Naive B cell (primary cell): Measurements from ENCODE around the gene CEP20. TPM values are rescaled to one million over a fixed set of nuclear protein-coding genes. Genes with fewer than 3 reads are reported as not detected.
"Not testable (repeated sequence)": the region's sequence is repeated elsewhere in the genome, so short reads cannot be mapped to it uniquely, and the experiment has no call there.

Experiments
- ATAC-seq, 2 donors: fragments of 150-1000 bp; cut with Tn5 transposase; 2 replicates each; pipeline ENCODE4 v1.10.0; 2021; ENCODE audit warnings: low read depth in 2 of 2, mild to moderate bottlenecking in 2 of 2, moderate library complexity in 2 of 2
- DNase-seq: peaks from one replicate; pipeline ENCODE4 v3.0.0; 2022
- H3K27ac Mint-ChIP-seq, 6 donors: one replicate each; pipeline ENCODE4 v1.8.0; 2020 to 2022; ENCODE audit warnings: mild to moderate bottlenecking in 6 of 6, mixed read lengths in 6 of 6, moderate library complexity in 5 of 6, inconsistent platforms in 2 of 6
- H3K27me3 Mint-ChIP-seq, 3 donors: one replicate each; pipeline ENCODE4 v1.8.0; 2021 to 2022; ENCODE audit warnings: mixed read lengths in 3 of 3, mild to moderate bottlenecking in 1 of 3
- H3K36me3 Mint-ChIP-seq, 2 donors: one replicate each; pipeline ENCODE4 v1.8.0; 2020 to 2022; ENCODE audit warnings: mixed read lengths in 2 of 2, inconsistent platforms in 1 of 2, mild to moderate bottlenecking in 1 of 2
- H3K4me1 Mint-ChIP-seq, 3 donors: one replicate each; pipeline ENCODE4 v1.8.0; 2020 to 2022; ENCODE audit warnings: mixed read lengths in 3 of 3, inconsistent platforms in 1 of 3, mild to moderate bottlenecking in 1 of 3, moderate library complexity in 1 of 3
- H3K4me3 Mint-ChIP-seq, 8 donors: one replicate each; pipeline ENCODE4 v1.8.0; 2020 to 2022; ENCODE audit warnings: mild to moderate bottlenecking in 8 of 8, mixed read lengths in 8 of 8, moderate library complexity in 8 of 8, inconsistent platforms in 2 of 8
- H3K9me3 Mint-ChIP-seq, 7 donors: one replicate each; pipeline ENCODE4 v1.8.0; 2020 to 2022; ENCODE audit warnings: mixed read lengths in 7 of 7, mild to moderate bottlenecking in 5 of 7, inconsistent platforms in 2 of 7, moderate library complexity in 1 of 7
- polyA plus RNA-seq, 6 donors: library from polyadenylated mRNA; unstranded; fragments of 300-500 nt; fragmentation: Illumina TruSeq; gene quantifications; one replicate each; pipeline ENCODE4 v1.2.3, GENCODE V29; 2021; ENCODE audit warnings: low read depth in 6 of 6

CEP20 gene
- polyA plus RNA-seq, 6 donors from 2014 or later = 33.2 to 52.3 (median 41.9) TPM

DNA sequence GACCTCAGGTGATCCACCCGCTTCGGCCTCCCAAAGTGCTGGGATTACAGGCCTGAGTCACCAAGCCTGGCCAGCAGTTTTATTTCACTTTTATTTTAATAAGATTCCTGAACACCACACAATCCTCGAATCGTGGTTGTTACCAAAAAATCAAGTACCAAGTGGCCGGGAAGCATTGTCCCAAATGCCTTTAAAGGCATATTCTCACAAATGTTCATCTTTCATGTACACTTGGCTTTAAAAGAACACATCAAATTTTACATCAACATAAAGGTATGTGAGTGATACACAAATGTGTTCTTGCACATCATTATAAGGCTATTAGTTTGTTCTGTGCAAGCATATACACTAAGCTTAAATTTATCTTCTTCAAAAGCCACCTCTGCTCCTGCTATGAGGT lies 23.5 kb downstream of the CEP20 start:
- ATAC-seq = no peak
- Mint-ChIP-seq H3K9me3 (no peaks in the 10 kb centered on the region), H3K27me3 (peaks cover 0 to 4% (median 0%) of the 10 kb centered on the region in 3 donors), H3K4me1 (no peaks in the 10 kb centered on the region), H3K36me3 (peaks cover 14 to 22% of the 10 kb centered on the region in 2 donors), H3K4me3 (no peak overlapping the region), H3K27ac (peak overlapping the region in 1 of 6 donors; percentile 21)
- DNase-seq = no peak

DNA sequence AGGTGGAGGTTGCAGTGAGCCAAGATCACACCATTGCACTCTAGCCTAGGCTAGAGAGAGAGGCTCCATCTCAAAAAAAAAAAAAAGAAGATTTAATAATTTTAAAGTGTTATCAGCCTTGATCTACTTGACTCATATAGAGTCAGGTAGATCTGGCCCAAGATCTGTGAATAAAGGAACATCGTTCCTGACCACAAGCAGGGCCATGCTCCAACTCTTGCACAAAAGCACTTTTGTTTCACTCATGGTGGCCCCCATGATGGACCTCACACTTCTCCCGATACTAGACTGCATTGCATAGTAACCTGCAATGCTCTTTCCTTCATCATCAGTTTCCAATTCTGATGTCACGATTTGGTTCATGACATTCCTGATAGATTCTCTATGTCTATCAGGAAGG lies 26.4 kb downstream of the CEP20 start:
- Mint-ChIP-seq H3K27ac (no peak overlapping the region), H3K36me3 (peaks cover 14 to 25% of the 10 kb centered on the region in 2 donors)

DNA sequence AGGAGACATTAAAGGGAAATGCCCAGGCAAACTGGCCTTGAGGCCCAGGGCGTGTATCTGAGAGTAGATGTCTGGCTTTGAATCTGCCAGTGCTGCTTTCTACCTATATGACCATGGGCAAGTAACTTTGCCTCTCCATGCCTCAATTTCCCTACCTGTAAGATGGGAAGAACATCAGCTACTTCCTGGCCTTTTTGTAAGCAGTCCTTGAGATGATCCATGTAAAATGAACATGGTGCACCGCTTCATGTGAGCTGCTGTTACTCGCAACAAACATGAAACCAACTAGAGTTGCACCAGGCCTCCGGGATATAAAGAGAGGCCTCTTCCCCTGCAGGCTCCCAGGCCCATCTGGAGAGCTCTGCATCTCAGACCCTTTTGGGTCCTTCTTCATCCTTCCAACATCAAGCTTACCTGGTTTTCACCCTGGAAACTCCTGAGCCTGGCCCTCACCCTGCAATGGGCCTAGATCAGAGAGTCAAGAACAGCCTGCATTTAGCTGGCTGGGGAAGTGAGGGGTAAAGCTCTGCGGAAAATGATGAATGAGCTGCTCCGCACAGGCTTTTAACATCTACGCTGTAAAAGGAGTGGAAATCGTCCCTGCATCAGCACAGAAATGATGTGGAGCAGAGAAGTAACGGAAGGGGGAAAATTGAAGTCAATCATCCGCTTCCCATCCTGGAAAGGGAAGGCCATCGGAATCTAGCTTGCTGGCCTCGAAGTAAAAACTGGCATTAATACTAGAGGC lies 29.3 kb downstream of the CEP20 start:
- Mint-ChIP-seq H3K27ac (no peak overlapping the region), H3K36me3 (peaks cover 5 to 8% of the 10 kb centered on the region in 2 donors), H3K27me3 (peaks cover 19 to 47% (median 30%) of the 10 kb centered on the region in 3 donors), H3K4me3 (no peak overlapping the region), H3K4me1 (peaks cover 14 to 21% (median 19%) of the 10 kb centered on the region in 3 donors), H3K9me3 (no peaks in the 10 kb centered on the region)
- no peak for DNase-seq
- ATAC-seq = no peak

More for the DNA sequence above, 26.4 kb downstream of the CEP20 start:
- H3K4me1 Mint-ChIP-seq = peaks cover 6 to 10% (median 7%) of the 10 kb centered on the region in 3 donors
- no peak overlapping the region for H3K4me3 Mint-ChIP-seq
- no peaks in the 10 kb centered on the region for H3K9me3 Mint-ChIP-seq
- peaks cover 12 to 19% (median 18%) of the 10 kb centered on the region in 3 donors for H3K27me3 Mint-ChIP-seq
- ATAC-seq (no peak), DNase-seq (no peak)

DNA sequence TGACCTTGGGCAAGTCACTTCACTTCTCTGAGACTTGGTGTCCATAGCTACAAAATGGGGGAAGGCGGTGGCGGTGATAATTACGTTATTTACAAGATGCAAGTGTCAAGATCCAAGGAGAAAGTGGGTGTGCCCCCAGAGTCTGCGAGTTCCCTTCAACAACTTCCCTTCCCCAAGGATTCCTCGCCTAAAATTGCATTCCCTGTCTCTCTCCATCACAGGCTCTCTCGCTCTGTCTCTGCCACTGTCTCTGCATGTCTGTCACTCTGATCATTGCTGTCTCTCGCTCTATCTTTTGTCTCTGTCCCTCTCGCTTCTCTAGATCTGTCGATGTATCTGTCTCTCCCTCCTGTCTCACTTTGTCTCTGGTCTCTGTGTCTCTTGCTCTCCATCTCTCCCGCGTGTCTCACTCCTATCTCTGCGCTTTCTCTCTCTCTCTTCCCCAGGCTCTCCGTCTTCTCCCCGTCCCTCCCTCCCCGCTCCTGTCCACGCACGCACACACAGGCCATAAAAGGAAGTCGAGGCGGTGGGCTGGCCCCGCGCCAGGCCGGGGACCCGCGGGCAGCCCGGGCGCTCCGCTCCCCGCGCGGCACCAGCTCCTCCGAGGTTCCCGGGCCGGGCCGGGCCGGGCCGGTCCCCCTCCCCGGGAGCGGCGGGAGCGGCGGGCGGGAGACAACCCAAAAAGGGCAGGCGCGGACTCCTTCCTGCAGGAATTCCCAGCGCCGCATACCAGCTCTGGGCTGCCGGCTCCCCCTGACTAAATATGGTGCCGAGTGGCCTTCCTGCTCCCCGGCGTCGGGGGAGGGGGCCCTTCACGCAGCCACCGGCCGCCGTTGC lies 30.5 kb downstream of the CEP20 start:
- Mint-ChIP-seq H3K9me3 (no peaks in the 10 kb centered on the region), H3K4me1 (peaks cover 14 to 21% (median 19%) of the 10 kb centered on the region in 3 donors), H3K27ac (peak overlapping the region in 1 of 6 donors; percentile 1), H3K36me3 (peaks cover 5 to 8% of the 10 kb centered on the region in 2 donors), H3K27me3 (peaks cover 26 to 55% (median 37%) of the 10 kb centered on the region in 3 donors), H3K4me3 (peak overlapping the region in 6 of 8 donors; percentile 27 to 64 (median 60))
- ATAC-seq (no peak), DNase-seq (no peak)

DNA sequence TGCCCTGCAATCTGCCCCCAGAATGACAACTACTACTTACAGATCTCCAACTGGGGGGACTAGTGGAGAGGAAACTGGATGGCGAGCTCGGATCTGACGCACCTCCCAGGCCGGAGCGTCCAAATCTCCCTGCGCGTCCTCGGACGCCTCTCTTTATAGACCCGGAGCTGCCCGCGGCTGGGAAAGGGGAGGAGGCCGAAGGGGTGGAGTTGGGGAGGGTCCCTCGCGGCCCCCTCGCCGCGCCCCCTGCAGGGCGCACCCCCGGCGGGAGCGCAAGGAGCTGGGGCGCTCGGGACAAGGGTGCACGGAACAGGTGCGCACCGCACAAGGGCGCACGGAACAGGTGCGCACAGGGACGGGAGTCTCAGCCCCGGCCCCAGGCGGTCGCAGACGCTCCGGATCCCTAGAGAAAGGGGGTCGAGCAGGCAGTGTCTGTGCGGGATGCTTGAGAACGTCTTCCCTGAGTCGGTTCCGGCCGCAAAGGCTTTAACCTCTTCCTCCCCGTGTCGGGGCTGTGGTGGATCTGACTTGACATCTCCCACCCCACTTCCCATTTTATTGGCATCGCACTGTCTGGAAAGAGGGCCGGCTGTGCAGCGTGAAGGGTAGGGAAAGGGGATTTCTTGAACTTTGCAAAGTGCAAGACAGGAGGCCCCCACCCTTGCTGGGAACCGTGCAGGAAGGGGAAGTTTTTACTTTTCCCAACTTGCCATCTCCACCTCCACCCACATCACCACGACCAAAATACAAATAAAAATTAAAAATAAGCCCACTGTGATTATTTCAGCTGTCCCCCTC lies 31.3 kb downstream of the CEP20 start, which contains the start of gene MYH11:
Gene MYH11, minus strand, starts transcription at position 128 of the 798 bp plus-strand sequence. CDS start 18,776 bp downstream, outside the sequence.
- H3K4me1 Mint-ChIP-seq = peaks cover 14 to 21% (median 19%) of the 10 kb centered on the region in 3 donors
- H3K27me3 Mint-ChIP-seq = peaks cover 26 to 55% (median 37%) of the 10 kb centered on the region in 3 donors
- peak within 1 kb of the TSS in 1 of 6 donors; percentile 28 for H3K27ac Mint-ChIP-seq
- peak within 1 kb of the TSS in 6 of 8 donors; percentile 46 to 68 (median 60) for H3K4me3 Mint-ChIP-seq
- peaks cover 5 to 8% of the 10 kb centered on the region in 2 donors for H3K36me3 Mint-ChIP-seq
- no peak for DNase-seq
- H3K9me3 Mint-ChIP-seq = no peaks in the 10 kb centered on the region
- ATAC-seq = no peak

DNA sequence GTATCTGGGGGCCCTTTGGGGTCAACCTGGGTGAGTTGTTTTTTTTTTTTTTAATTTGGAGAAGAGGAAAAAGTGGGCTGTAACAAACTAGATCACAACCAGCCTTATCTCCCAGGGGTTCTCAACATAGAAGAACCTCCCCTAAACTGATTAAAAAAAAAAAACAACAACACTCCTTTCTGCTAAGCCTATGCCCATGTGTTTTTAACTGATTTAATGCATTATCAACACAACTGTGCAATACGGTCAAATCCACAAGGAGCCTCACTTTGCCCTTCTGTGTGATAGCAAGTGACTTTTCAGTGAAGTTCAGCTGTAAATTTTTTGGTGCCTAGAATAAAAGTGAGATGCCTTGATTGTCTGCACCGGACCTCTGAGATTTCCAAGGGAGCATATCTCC lies 32.2 kb downstream of the CEP20 start:
- Mint-ChIP-seq H3K9me3 (no peaks in the 10 kb centered on the region), H3K4me3 (peak overlapping the region in 3 of 8 donors; percentile 6 to 46 (median 23)), H3K27ac (no peak overlapping the region), H3K27me3 (peaks cover 26 to 55% (median 37%) of the 10 kb centered on the region in 3 donors), H3K36me3 (peaks cover 5 to 8% of the 10 kb centered on the region in 2 donors), H3K4me1 (peaks cover 14 to 21% (median 19%) of the 10 kb centered on the region in 3 donors)
- no peak for DNase-seq
- no peak for ATAC-seq

DNA sequence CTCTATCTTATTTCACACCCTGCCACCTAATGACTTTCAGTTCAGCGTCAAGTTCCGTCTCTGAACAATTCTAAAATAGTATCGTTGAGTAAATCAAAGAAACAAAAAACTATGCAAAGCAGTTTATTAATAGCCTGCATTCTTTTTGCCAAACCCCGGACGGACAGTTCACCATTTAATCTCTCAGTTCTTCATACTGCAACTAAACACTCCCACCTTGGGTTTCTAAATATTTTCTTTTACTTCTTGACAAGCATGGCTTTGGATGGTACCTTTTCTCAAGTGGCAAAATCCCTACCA lies 32.7 kb downstream of the CEP20 start:
- Mint-ChIP-seq H3K9me3 (no peaks in the 10 kb centered on the region), H3K4me1 (peaks cover 14 to 21% (median 19%) of the 10 kb centered on the region in 3 donors), H3K4me3 (peak overlapping the region in 6 of 8 donors; percentile 3 to 68 (median 31)), H3K27me3 (peaks cover 26 to 55% (median 33%) of the 10 kb centered on the region in 3 donors), H3K36me3 (peaks cover 5 to 8% of the 10 kb centered on the region in 2 donors), H3K27ac (peak overlapping the region in 1 of 6 donors; percentile 28)
- DNase-seq = no peak
- peak in 1 of 2 donors; percentile 28 for ATAC-seq

DNA sequence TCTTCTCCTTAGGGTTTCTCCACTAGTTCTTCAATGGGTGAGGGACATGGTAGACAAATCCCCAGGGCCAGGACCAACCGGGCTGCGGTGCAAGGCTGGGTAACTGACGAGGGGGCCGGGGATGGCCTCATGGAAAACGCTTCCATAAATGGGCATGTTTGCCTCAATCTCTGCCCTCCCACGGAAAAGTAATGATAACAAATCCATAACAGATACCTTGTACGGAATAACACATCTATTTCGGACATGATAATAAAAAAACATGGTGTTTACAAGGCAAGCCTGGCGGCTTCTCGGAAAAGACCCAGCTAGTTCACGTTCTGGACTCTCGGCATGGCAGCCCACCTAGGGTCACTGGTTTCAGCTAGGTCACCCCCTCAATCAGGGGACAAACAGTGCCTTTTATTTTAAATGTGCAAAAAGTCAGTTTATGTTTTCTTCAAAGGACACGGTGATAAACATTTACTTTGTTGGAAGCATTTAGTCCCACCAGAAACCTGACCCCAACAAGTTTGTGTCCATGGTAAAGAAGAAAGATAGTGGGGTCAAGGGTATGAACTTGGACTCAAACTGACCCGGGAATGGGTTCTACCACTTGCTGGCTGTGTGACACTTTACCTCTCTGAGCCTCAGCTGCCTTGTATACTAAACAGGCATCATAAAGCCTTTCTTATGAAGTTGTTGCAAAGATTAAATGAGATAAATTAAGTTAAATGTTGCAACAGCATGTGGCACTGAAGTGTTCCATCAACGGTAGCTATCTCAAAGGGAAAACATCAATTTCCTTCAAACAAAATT lies 33.3 kb downstream of the CEP20 start:
- peaks cover 26 to 55% (median 33%) of the 10 kb centered on the region in 3 donors for H3K27me3 Mint-ChIP-seq
- peaks cover 5 to 8% of the 10 kb centered on the region in 2 donors for H3K36me3 Mint-ChIP-seq
- DNase-seq = no peak
- peaks cover 14 to 21% (median 19%) of the 10 kb centered on the region in 3 donors for H3K4me1 Mint-ChIP-seq
- H3K27ac Mint-ChIP-seq = no peak overlapping the region
- peak overlapping the region in 3 of 8 donors; percentile 3 to 31 (median 9) for H3K4me3 Mint-ChIP-seq
- no peaks in the 10 kb centered on the region for H3K9me3 Mint-ChIP-seq
- ATAC-seq = no peak

DNA sequence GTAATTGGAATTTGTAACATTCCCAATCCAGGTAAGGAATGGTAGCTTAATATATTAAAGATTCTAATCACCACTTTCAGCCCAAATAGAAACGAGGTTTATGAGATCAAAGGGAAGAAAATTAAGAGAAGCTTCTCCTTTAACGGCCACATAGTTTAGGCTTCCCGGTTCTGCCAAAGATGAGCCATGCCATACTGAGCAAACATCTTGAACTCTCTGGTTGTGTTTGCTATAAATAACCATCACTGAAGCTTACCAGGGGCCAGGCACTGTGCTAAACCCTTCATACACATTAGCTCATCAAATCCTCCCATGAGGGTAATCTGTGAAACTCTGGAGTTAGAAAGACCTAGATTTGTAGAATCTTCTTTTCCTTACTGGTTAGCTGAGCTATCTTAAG lies 34.3 kb downstream of the CEP20 start:
- no peak for ATAC-seq
- Mint-ChIP-seq H3K27ac (no peak overlapping the region), H3K27me3 (peaks cover 24 to 50% (median 33%) of the 10 kb centered on the region in 3 donors), H3K36me3 (peaks cover 5 to 8% of the 10 kb centered on the region in 2 donors), H3K4me3 (no peak overlapping the region), H3K9me3 (no peaks in the 10 kb centered on the region), H3K4me1 (peaks cover 14 to 21% (median 19%) of the 10 kb centered on the region in 3 donors)
- DNase-seq = no peak

DNA sequence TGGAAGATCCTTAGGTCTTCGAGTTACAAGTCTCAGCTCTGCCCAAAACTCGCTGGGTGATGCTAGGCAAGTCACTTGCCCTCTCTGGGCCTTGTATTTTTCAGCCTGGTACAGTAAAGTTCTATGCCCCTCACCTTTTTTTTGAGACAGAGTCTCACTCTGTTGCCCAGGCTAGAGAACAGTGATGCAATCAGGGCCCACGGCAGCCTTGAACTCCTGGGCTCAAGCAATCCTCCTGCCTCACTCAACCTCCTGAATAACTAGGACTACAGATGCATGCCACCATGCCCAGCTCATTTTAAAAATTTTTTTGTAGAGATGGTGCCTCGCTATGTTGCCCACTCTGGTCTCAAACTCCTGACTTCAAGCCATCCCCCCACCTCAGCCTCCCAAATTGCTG lies 35.4 kb downstream of the CEP20 start:
- Mint-ChIP-seq H3K36me3 (peaks cover 5 to 6% of the 10 kb centered on the region in 2 donors), H3K4me1 (peaks cover 13 to 21% (median 17%) of the 10 kb centered on the region in 3 donors), H3K27me3 (peaks cover 16 to 44% (median 32%) of the 10 kb centered on the region in 3 donors), H3K9me3 (no peaks in the 10 kb centered on the region), H3K4me3 (no peak overlapping the region), H3K27ac (peak overlapping the region in 2 of 6 donors; percentile 48 to 54)
- ATAC-seq (no peak), DNase-seq (no peak)

DNA sequence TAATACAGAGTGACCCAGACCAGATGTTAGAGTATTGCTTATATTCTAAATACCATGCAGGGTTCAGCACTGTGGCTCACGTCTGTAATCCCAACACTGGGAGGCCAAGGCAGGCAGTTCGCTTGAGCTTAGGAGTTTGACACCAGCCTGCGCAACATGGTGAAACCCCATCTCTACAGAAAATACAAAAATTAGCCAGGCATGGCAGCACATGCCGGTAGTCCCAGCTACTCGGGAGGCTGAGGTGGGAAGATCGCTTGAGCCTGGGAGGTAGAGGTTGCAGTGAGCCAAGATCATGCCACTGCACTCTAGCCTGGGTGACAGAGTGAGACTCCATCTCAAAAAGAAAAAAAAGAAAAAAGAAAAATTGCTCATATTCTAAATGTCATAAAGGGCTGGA lies 37.8 kb downstream of the CEP20 start:
- not testable (repeated sequence) for ATAC-seq, H3K4me3 Mint-ChIP-seq, H3K9me3 Mint-ChIP-seq, DNase-seq, H3K27ac Mint-ChIP-seq, H3K36me3 Mint-ChIP-seq, H3K4me1 Mint-ChIP-seq
- peaks cover 10 to 28% (median 21%) of the 10 kb centered on the region in 3 donors for H3K27me3 Mint-ChIP-seq
